Panc1 (cell line): ENCODE results near the gene LNPEP. TPM values are rescaled to one million over a fixed set of nuclear protein-coding genes. Genes with fewer than 3 reads are reported as not detected.

Experiments used
- ATAC-seq: fragments of 200-7000 bp; cut with Tn5 transposase; 2 replicates; pipeline ENCODE4 v1.9.1; 2020; ENCODE audit warnings: mild to moderate bottlenecking, moderate library complexity
- BruUV-seq: library from RNA; stranded (reverse); fragments of 400-500 nt; replicated peaks from 2 replicates; lab custom pipeline; 2021; lab: Mats Ljungman, UMichigan
- CTCF ChIA-PET: fragments of 300-600 bp; sonication (Branson Sonifier 250); formaldehyde crosslinking; loops from one replicate; lab custom pipeline; 2022; ENCODE audit warnings: antibody characterized with exemption; lab: Charles Lee
- POLR2A ChIA-PET: fragments of 300-600 bp; sonication (Branson Sonifier 250); formaldehyde crosslinking; loops from one replicate; lab custom pipeline; 2022; ENCODE audit warnings: antibody characterized with exemption; lab: Charles Lee
- DNase-seq: peaks from one replicate; pipeline ENCODE4 v3.0.0-alpha.2; 2010; ENCODE audit warnings: low read depth, low spot score
- H3K27ac ChIP-seq: 2 replicates; pipeline ENCODE4 v1.5.1; 2011; ENCODE audit warnings: mild to moderate bottlenecking, low read length, inconsistent platforms
- H3K27me3 ChIP-seq: fragments of 200-500 bp; sonication (Bioruptor generic); 2 replicates; pipeline ENCODE4 v1.6.0; 2014; ENCODE audit warnings: low read length, inconsistent platforms; ENCODE audit not compliant: control insufficient read depth, insufficient read depth
- H3K36me3 ChIP-seq: fragments of 200-500 bp; sonication (Bioruptor generic); 2 replicates; pipeline ENCODE4 v1.5.1; 2014; ENCODE audit warnings: inconsistent platforms, mild to moderate bottlenecking, low read length, moderate library complexity; ENCODE audit not compliant: control insufficient read depth, insufficient read depth
- H3K4me1 ChIP-seq: 2 replicates; pipeline ENCODE4 v1.5.1; 2011; ENCODE audit warnings: inconsistent platforms, mild to moderate bottlenecking, low read length, moderate library complexity; ENCODE audit not compliant: control insufficient read depth, insufficient read depth
- H3K4me3 ChIP-seq, 2 experiments: 2 replicates each; pipeline ENCODE4 v1.5.1; 2011 to 2012; ENCODE audit warnings: low read depth in 2 of 2, low read length in 2 of 2, mild to moderate bottlenecking in 2 of 2, inconsistent platforms in 1 of 2, moderate library complexity in 1 of 2
- H3K9me3 ChIP-seq: fragments of 200-500 bp; sonication (Bioruptor generic); 2 replicates; pipeline ENCODE4 v1.5.1; 2014; ENCODE audit warnings: low read depth, mild to moderate bottlenecking, inconsistent platforms, low read length, moderate library complexity; ENCODE audit not compliant: control insufficient read depth, insufficient read depth
- POLR2AphosphoS5 ChIP-seq: IDR thresholded peaks from 2 replicates; pipeline ENCODE4 v1.6.1; 2012; ENCODE audit warnings: mild to moderate bottlenecking, low read depth, low read length, moderate library complexity
- SIN3A ChIP-seq: IDR thresholded peaks from 2 replicates; pipeline ENCODE4 v1.6.1; 2012; ENCODE audit warnings: low read depth, mild to moderate bottlenecking, low read length, moderate library complexity, borderline replicate concordance; ENCODE audit not compliant: insufficient read depth
- TCF7L2 ChIP-seq: IDR thresholded peaks from 2 replicates; pipeline ENCODE4 v1.6.1; 2011; ENCODE audit warnings: mild to moderate bottlenecking, low read depth, low read length, inconsistent platforms
- in situ Hi-C: cut with HindIII; loops from 2 replicates; pipeline ENCODE4 v1.10.0; 2016; ENCODE audit warnings: low sequenced_read_pairs, low pct_unique_long_range_greater_than_20kb
- intact Hi-C: fragments of 100-400 bp; cut with micrococcal nuclease; formaldehyde crosslinking; loops from one replicate; pipeline ENCODE4 v1.10.0; 2022; ENCODE audit not compliant: unreplicated experiment
- total RNA-seq: library from RNA; stranded (reverse); gene quantifications from one replicate; pipeline ENCODE4 v1.2.1, GENCODE V29; 2021; ENCODE audit not compliant: unreplicated experiment
- TF ChIP-seq, protein P1 (sequence below): fragments of 450-650 bp; IDR thresholded peaks from 2 replicates; pipeline ENCODE4 v1.5.1; 2017; ENCODE audit warnings: mild to moderate bottlenecking
- TF ChIP-seq, protein P2 (sequence below), 2 experiments: IDR thresholded peaks; 2 replicates each; pipeline ENCODE4 v1.6.1; 2011 to 2012; ENCODE audit warnings: low read depth in 2 of 2, control low read depth in 1 of 2, low read length in 1 of 2, mild to moderate bottlenecking in 1 of 2, moderate library complexity in 1 of 2; ENCODE audit not compliant: insufficient read depth in 1 of 2

LNPEP gene
- total RNA-seq, 1 experiment from 2014 or later = 46.6 TPM

DNA sequence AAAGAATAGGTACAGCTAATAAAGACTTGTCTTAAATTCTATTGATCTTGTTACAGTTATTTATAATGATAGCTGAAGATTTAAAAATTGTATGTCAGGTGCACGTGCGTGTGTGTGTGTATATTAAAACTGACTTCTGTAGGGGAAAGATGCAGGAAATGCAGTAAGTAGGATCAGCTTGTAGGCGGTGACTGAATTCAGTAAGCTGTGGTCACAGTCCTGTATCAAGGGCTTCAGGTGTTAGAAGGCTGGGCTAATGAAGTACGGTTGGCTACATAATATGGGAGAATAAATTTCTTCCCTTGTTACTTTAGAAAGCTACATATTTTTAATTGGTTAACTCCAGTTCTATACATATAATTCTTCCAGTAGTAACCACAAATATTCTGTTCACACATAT is 54.2 kb downstream of the LNPEP start:
- H3K36me3 ChIP-seq = peaks cover 14% of the 10 kb centered on the region
- no peaks in the 10 kb centered on the region for H3K9me3 ChIP-seq
- H3K4me1 ChIP-seq = no peaks in the 10 kb centered on the region
- TF ChIP-seq TCF7L2 = no peak
- no peak for TF ChIP-seq POLR2AphosphoS5
- TF ChIP-seq, protein P1, sequence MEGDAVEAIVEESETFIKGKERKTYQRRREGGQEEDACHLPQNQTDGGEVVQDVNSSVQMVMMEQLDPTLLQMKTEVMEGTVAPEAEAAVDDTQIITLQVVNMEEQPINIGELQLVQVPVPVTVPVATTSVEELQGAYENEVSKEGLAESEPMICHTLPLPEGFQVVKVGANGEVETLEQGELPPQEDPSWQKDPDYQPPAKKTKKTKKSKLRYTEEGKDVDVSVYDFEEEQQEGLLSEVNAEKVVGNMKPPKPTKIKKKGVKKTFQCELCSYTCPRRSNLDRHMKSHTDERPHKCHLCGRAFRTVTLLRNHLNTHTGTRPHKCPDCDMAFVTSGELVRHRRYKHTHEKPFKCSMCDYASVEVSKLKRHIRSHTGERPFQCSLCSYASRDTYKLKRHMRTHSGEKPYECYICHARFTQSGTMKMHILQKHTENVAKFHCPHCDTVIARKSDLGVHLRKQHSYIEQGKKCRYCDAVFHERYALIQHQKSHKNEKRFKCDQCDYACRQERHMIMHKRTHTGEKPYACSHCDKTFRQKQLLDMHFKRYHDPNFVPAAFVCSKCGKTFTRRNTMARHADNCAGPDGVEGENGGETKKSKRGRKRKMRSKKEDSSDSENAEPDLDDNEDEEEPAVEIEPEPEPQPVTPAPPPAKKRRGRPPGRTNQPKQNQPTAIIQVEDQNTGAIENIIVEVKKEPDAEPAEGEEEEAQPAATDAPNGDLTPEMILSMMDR = no peak
- TF ChIP-seq, protein P2, sequence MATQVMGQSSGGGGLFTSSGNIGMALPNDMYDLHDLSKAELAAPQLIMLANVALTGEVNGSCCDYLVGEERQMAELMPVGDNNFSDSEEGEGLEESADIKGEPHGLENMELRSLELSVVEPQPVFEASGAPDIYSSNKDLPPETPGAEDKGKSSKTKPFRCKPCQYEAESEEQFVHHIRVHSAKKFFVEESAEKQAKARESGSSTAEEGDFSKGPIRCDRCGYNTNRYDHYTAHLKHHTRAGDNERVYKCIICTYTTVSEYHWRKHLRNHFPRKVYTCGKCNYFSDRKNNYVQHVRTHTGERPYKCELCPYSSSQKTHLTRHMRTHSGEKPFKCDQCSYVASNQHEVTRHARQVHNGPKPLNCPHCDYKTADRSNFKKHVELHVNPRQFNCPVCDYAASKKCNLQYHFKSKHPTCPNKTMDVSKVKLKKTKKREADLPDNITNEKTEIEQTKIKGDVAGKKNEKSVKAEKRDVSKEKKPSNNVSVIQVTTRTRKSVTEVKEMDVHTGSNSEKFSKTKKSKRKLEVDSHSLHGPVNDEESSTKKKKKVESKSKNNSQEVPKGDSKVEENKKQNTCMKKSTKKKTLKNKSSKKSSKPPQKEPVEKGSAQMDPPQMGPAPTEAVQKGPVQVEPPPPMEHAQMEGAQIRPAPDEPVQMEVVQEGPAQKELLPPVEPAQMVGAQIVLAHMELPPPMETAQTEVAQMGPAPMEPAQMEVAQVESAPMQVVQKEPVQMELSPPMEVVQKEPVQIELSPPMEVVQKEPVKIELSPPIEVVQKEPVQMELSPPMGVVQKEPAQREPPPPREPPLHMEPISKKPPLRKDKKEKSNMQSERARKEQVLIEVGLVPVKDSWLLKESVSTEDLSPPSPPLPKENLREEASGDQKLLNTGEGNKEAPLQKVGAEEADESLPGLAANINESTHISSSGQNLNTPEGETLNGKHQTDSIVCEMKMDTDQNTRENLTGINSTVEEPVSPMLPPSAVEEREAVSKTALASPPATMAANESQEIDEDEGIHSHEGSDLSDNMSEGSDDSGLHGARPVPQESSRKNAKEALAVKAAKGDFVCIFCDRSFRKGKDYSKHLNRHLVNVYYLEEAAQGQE (IDR thresholded peaks at IDR 0.05; ENCODE audit: insufficient read depth in 1 of 2, low read depth in 2 of 2, low read length in 1 of 2) = no peak
- TF ChIP-seq SIN3A = no peak
- DNase-seq (no peak), ATAC-seq (no peak)
- no peak overlapping the region for H3K27ac ChIP-seq
- intact Hi-C loops = loop anchor here (10.0 kb wide), 2 partner anchors 115 to 155 kb away; partner anchors contain the start of genes ERAP2 and LIX1
- ChIA-PET POLR2A (interaction anchor here (0.6 kb wide), 1 partner anchor 180 kb away, joined by 3 read pairs; no protein-coding TSS in a partner anchor), CTCF (no interaction called here)
- in situ Hi-C loops = no loop called here
- no TSS peak for BruUV-seq
- no peaks in the 10 kb centered on the region for H3K27me3 ChIP-seq
- no peak overlapping the region for H3K4me3 ChIP-seq

DNA sequence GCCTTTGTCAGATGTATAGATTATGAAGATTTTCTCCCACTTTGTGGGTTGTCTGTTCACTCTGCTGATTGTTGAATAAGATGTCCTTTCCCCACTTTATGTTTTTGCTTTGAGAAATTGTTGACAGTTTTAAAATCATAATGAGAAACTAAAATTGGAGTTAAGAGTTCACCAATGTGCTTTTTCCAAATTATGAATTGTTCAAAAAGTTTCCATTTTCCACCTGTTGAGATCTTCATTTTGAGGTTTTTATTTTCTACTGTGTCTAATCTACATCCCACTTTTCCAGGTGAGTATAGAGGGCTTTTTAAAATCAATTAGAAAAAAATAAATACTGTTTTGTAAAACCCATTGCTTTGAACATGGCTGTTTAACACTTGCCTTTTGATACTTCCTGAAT is 55.8 kb downstream of the LNPEP start:
- TF ChIP-seq, protein P2 (IDR thresholded peaks at IDR 0.05; ENCODE audit: insufficient read depth in 1 of 2, low read depth in 2 of 2, low read length in 1 of 2) = no peak
- TF ChIP-seq POLR2AphosphoS5 (no peak), TCF7L2 (no peak), SIN3A (no peak)
- TF ChIP-seq, protein P1 = no peak
- intact Hi-C loops = loop anchor here (10.0 kb wide), 2 partner anchors 117 to 153 kb away; partner anchors contain the start of genes ERAP2 and LIX1
- H3K9me3 ChIP-seq = no peaks in the 10 kb centered on the region
- in situ Hi-C loops = no loop called here
- no peak for DNase-seq
- no peak overlapping the region for H3K4me3 ChIP-seq
- no peaks in the 10 kb centered on the region for H3K27me3 ChIP-seq
- BruUV-seq = no TSS peak
- no peak overlapping the region for H3K27ac ChIP-seq
- ATAC-seq = no peak
- peaks cover 14% of the 10 kb centered on the region for H3K36me3 ChIP-seq
- H3K4me1 ChIP-seq = no peaks in the 10 kb centered on the region
- ChIA-PET CTCF (no interaction called here), POLR2A (no interaction called here)
